ENCODE results near the gene C2orf42.

DNA sequence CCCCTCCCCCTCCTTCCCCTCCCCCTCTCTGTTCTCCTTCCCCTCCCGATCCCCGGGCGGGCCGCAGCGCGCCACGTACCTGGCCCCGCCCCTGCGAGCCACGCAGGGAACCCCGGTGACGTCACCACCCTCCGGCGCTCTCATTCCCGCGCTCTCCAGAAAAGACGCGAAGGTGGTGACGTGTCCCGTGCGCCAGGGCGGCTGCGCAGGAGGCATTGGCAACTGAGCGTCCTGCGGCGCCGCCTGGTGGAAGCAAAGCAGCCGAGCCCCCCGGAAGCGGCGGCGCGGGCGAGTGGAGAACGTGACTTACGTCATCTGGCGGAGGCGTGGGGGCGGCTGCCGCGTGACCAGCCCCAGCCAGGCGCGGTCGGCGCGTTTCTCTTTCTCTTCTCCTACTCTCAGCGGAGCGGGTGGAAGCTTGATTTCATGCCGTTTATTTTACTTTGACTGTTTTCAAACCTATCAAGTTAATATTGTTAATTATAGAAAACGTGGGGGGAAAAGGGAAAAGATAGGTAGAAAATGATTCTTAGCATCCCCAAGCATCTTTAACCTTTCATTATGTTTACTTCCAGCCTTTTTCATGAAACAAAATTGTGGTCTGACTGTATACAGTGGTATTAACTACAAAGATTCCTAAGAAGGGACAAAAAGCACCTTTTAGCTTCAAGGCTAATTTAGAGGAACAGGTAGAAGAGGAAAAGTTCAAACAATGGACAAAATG lies 48.1 kb downstream of the C2orf42 start:
- TF ChIP-seq MAX (IDR thresholded peaks at IDR 0.05) (no peak), FOSL1 (IDR thresholded peaks at IDR 0.05; ENCODE audit: low read depth) (no peak)
